Measurements from ENCODE around the gene TUBB3.
"Not testable (repeated sequence)": the region's sequence is repeated elsewhere in the genome, so short reads cannot be mapped to it uniquely, and the experiment has no call there.

The TUBB3 gene

GRCh38 chr16:89919535-89920406, 3.4 kb upstream of the TUBB3 start:
- no peak for DNase-seq

GRCh38 chr16:89920723-89921122, 2.4 kb upstream of the TUBB3 start:
- DNase-seq = no peak

GRCh38 chr16:89921131-89921701, 1.9 kb upstream of the TUBB3 start:
- DNase-seq = no peak

- no peak for DNase-seq
Measured at GRCh38 chr16:89921702-89922476, 1.3 kb upstream of the TUBB3 start.

GRCh38 chr16:89922477-89922883, 662 bp upstream of the TUBB3 start:
- DNase-seq = peak; percentile 44

GRCh38 chr16:89923640-89924296, 626 bp downstream of the TUBB3 start:
- no peak for DNase-seq

- no peak for DNase-seq
Measured at GRCh38 chr16:89924297-89924924, 1.3 kb downstream of the TUBB3 start.

- DNase-seq = no peak
Measured at GRCh38 chr16:89924925-89925307, 1.8 kb downstream of the TUBB3 start.

- no peak for DNase-seq
Measured at GRCh38 chr16:89925596-89926079, 2.5 kb downstream of the TUBB3 start.

GRCh38 chr16:89931305-89931896, 8.3 kb downstream of the TUBB3 start:
- DNase-seq = no peak

GRCh38 chr16:89931964-89932363, 8.8 kb downstream of the TUBB3 start:
- no peak for DNase-seq

- DNase-seq = not testable (repeated sequence)
Measured at GRCh38 chr16:89934019-89934418, 10.9 kb downstream of the TUBB3 start.

GRCh38 chr16:89934611-89935553, 11.7 kb downstream of the TUBB3 start:
- DNase-seq = no peak

GRCh38 chr16:89935620-89936019, 12.5 kb downstream of the TUBB3 start:
- not testable (repeated sequence) for DNase-seq

- no peak for DNase-seq
Measured at GRCh38 chr16:89936034-89936433, 12.9 kb downstream of the TUBB3 start.

GRCh38 chr16:89936508-89936907, 13.4 kb downstream of the TUBB3 start:
- no peak for DNase-seq

GRCh38 chr16:89936981-89937380, 13.8 kb downstream of the TUBB3 start:
- DNase-seq = no peak

GRCh38 chr16:89938175-89938885, 15.2 kb downstream of the TUBB3 start:
- no peak for DNase-seq

- DNase-seq = no peak
Measured at GRCh38 chr16:89944773-89945172, 21.6 kb downstream of the TUBB3 start.

GRCh38 chr16:89945654-89946053, 22.5 kb downstream of the TUBB3 start:
- no peak for DNase-seq

Data from activated CD8-positive, alpha-beta memory T cell treated with anti-CD3 and anti-CD28 coated beads, Interleukin-2, amount 50 U/mL, for 4 hours (primary cell).